NCI-H1694 treated with DMSO at 0.1 percent for 48 hours (cell line): ENCODE measurements around the gene MICALL1.

Experiments
- DNase-seq: peaks from one replicate; lab custom pipeline; 2025; lab: John Stamatoyannopoulos, UW

Gene MICALL1

GRCh38 chr22:37982151-37982785 is 76.2 kb downstream of the MICALL1 start:
- no peak for DNase-seq

GRCh38 chr22:37982938-37983859 is 77.1 kb downstream of the MICALL1 start:
- DNase-seq = no peak

GRCh38 chr22:37983860-37984791 is 78.0 kb downstream of the MICALL1 start, which contains the start of gene SOX10:
Gene SOX10, minus strand, starts transcription at chr22:37984555. Its CDS starts 771 bp downstream, at chr22:37983784.
- no peak for DNase-seq

- no peak for DNase-seq
Observed at GRCh38 chr22:37985050-37985585, 79.0 kb downstream of the MICALL1 start.

GRCh38 chr22:37985751-37986281 is 79.7 kb downstream of the MICALL1 start:
- no peak for DNase-seq

- no peak for DNase-seq
Observed at GRCh38 chr22:37986371-37986770, 80.3 kb downstream of the MICALL1 start.

- no peak for DNase-seq
Observed at GRCh38 chr22:37989146-37990045, 83.3 kb downstream of the MICALL1 start.

GRCh38 chr22:37990301-37990700 is 84.2 kb downstream of the MICALL1 start:
- DNase-seq = no peak

- DNase-seq = no peak
Observed at GRCh38 chr22:37990862-37991261, 84.8 kb downstream of the MICALL1 start.

- no peak for DNase-seq
Observed at GRCh38 chr22:37991731-37992442, 85.8 kb downstream of the MICALL1 start.
